ENCODE results near the gene CFAP410.

CFAP410 gene

DNA sequence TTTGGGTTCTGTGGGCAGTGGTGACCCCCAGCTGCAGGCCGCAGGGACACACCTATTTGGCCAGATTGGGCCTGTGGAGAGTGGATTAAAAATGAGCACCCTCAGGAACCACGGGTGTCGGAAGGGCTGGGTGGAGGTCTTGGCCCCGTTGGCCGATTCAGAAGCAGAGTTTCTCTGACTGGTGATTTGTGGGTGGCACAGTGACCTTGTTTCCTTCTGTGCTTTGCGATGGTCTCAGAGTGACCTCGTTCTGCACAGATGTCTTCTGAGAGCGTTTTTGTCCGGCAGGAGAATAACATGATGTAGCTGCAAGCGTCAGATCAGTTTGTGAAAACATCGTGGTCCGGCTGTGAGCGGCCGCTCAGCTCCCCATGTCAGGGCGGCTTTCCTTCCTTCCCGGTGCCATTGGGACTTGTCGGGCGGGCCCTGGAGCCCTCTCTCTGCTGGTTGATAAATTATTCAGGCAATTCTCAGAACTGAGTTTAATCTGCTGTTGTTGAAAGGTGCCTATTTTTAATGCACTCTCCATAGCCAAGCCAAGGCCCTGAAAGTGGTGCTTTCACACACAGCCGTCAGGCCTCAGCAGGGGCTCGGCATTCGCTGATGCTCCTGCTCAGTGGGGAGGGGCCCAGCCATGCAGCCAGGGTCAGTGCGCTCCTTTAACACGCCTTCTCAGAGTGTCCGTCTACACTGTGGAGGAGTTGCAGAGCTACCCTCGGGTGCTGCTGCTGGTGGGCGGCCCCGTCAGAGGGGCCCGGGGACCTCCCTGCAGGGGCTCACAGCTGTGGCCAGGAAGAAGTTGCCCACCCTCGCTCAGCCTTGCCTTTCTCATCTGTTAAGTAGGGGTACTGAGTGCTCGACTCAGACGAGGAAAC lies 41.0 kb upstream of the CFAP410 start:
- TF ChIP-seq, protein P1, sequence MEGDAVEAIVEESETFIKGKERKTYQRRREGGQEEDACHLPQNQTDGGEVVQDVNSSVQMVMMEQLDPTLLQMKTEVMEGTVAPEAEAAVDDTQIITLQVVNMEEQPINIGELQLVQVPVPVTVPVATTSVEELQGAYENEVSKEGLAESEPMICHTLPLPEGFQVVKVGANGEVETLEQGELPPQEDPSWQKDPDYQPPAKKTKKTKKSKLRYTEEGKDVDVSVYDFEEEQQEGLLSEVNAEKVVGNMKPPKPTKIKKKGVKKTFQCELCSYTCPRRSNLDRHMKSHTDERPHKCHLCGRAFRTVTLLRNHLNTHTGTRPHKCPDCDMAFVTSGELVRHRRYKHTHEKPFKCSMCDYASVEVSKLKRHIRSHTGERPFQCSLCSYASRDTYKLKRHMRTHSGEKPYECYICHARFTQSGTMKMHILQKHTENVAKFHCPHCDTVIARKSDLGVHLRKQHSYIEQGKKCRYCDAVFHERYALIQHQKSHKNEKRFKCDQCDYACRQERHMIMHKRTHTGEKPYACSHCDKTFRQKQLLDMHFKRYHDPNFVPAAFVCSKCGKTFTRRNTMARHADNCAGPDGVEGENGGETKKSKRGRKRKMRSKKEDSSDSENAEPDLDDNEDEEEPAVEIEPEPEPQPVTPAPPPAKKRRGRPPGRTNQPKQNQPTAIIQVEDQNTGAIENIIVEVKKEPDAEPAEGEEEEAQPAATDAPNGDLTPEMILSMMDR (IDR thresholded peaks at IDR 0.05; ENCODE audit: low read depth, low read length), result no peak
- no peak for DNase-seq (ENCODE audit: extremely low read depth, low read depth)

DNA sequence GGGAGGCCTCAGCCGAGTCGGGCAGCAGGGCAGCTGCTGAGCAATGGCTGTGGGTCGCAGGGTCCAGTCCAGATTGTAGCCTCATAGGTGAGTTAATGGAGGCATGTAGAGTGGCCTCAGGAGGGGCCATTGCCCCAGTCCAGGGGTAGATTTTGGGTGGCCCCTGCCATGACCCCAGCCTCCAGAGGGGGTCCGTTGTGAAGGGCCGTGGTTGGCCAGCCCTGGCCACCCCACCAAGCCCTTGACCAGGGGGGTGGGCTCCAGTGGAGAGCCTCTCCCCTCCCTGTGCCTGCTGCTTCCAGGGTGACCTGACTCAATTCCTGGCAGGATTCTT lies 40.3 kb upstream of the CFAP410 start:
- TF ChIP-seq, protein P1 (IDR thresholded peaks at IDR 0.05; ENCODE audit: low read depth, low read length), result no peak
- no peak for DNase-seq (ENCODE audit: extremely low read depth, low read depth)

DNA sequence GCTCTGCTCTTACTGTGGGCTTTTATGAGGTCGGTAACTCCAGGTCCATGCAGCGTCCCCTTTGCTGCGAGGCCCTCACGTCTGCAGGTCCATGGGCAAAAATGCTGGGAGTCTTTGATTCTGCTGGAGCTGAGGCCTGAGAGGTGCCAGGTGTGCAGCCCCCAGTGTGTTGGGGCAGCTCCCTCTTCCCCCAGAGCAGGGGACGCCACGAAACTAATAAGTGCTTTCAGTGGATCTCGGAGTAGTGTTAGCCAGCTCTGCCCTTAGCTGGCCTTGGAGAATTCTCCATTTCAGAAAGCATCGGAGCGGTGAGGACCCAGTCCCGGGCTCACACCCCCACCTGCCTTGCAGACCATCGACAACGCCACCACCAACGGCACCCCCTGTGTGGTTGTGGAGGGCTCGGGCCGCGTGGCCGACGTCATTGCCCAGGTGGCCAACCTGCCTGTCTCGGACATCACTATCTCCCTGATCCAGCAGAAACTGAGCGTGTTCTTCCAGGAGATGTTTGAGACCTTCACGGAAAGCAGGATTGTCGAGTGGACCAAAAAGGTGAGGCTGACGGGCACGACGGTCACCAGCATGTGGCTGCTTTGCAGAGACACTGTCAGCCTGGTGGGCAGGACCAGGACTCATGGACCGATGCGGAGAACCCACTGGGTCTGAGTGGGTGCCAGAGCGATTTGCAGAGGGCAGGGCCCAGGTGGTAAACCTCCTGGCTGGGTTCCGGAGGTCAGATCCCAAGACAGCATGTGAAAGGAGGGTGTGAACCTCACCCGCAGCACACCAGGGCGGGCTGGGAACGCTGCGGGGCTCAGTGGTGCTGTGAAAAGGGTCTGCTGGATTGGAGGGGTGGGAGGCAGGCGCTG lies 39.7 kb upstream of the CFAP410 start:
- no peak for DNase-seq (ENCODE audit: extremely low read depth, low read depth)
- TF ChIP-seq, protein P1 (IDR thresholded peaks at IDR 0.05; ENCODE audit: low read depth, low read length), result no peak

DNA sequence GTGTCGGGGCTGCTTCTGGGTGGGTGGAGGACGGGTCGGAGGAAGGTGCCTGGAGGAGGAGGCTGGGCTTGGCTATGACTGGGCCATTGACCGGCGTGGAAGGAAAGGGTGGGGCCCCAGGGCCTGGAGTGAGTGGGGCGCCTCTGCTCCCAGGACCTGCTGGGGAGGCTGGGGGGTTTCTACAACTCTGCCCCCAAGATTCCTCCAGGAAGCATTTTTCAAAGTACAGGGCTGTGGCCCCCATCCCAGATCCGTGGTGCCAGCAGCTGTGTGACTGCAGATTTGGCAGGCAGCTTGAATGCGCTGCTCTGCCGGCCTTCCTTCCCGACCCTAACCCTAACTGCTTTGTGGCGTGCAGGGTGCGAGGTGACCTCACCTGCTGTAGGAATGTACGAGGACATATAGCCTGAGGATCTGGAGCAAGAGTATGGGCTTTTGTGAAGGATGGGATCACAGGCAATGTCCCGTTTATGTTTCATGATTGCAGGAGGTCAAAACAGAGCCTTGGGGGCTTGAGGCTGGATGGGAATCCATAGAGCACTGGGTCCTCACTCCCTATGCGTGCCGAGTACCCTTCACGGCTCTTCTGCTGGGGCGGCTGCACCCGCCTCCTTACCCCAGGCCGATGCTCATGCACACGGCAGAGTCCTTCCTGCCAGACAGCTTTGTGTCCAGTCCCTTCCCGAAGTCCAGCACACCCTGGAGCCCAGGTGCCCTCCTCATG lies 38.9 kb upstream of the CFAP410 start:
- no peak for DNase-seq (ENCODE audit: extremely low read depth, low read depth)
- TF ChIP-seq, protein P1 (IDR thresholded peaks at IDR 0.05; ENCODE audit: low read depth, low read length), result no peak

DNA sequence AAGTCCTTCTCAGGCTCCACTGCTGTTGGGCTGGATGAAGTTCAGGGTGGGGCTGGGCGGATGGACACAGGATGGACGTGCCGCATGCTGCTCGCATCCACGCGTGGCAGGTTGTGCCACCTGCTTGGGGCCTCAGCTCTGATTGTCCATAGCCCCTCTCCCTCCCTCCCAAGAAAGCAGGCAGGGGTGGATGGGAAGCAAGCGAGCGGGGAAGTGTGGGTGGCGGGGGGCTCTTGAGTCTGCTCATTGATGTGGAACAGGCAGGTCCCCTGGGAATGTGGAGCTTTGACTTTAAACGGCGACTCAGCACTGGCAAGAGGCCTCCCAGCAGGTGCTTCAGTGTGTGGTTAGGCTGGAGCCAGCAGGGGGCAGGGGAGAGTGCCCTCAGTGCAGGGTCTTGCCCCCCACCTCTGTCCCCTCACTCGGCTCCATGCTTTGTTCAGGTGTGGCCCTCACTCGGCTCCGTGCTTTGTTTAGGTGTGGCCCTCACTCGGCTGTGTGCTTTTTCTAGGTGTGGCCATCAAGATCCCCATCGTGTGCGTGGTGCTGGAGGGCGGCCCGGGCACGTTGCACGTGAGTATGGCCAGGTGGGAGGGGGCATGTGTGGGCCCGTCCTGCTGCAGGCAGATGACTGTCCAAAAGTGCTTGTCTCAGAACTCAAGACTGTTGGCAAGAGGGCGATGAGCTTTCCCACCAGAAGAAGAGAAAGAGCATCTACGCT lies 38.2 kb upstream of the CFAP410 start:
- no peak for DNase-seq (ENCODE audit: extremely low read depth, low read depth)
- TF ChIP-seq, protein P1 (IDR thresholded peaks at IDR 0.05; ENCODE audit: low read depth, low read length), result no peak

DNA sequence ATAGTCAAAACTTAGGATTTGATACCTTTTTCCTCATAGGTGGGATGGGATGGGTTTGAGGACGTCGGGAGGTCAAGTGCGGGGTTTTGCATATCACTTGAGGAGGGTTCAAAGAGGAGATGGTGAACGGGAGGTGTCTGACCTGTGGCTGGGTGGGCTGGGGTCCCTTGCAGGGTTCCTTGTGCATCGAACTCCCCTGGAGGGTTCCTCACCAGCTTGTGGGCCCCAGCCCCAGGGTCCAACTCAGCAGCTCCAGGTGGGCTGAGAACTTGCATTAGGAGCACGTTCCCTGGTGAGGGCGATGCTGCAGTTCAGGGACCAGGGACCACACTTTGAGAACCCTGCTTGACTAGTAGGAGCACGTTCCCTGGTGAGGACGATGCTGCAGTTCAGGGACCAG lies 37.4 kb upstream of the CFAP410 start:
- TF ChIP-seq, protein P1 (IDR thresholded peaks at IDR 0.05; ENCODE audit: low read depth, low read length), result no peak
- DNase-seq (ENCODE audit: extremely low read depth, low read depth), result no peak

All from AG09319 (cell line).